ENCODE data around the gene TMEM150C.

Gene TMEM150C

DNA sequence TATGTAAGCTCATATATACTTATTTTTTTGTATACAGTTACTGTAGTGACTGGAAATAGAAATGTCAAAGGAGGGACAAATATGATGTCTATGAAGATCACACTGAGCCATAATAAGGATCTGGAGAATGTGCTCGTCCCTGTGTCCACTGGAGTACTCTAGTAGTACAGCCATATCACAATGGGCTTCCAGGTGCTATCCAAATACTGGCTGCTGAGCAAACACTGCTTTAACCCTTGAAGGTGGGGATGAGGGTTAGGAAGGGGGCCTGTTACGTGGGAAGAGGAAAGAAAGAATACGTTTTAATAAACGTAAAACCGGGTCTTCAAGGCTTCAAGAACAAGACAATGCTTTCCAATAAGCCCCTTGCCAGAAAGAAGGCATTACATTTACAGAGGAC, 29.8 kb upstream of the TMEM150C start:
- intact Hi-C loops (cut with DNase I; ENCODE audit: low total_unique reads) = no loop called here

DNA sequence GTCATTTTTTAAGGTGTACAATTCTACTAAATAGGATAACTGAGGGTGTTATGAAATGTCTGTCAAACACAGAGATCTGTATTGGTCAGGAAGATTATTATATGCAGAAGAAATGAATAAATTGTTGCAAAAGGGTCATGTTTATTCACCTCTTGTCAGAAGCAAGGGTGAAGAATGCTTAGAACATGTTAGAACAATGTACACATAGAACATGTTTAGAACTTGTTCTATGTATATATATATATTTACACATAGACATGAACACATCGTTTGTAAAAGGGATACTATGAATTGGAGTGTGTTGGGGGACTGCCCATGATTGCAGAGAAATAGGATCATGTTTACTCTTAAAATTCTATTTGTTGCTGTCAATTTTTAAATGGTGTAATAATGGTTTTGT, 28.0 kb upstream of the TMEM150C start:
- Histone ChIP-seq H3K4me3 (no peak overlapping the region), H3K27me3 (no peaks in the 10 kb centered on the region), H3K4me1 (no peaks in the 10 kb centered on the region), H3K36me3 (no peaks in the 10 kb centered on the region), H3K27ac (no peak overlapping the region), H3K9me3 (peaks cover 0 to 2% (median 0%) of the 10 kb centered on the region in 3 donors)
- TF ChIP-seq, protein P1, sequence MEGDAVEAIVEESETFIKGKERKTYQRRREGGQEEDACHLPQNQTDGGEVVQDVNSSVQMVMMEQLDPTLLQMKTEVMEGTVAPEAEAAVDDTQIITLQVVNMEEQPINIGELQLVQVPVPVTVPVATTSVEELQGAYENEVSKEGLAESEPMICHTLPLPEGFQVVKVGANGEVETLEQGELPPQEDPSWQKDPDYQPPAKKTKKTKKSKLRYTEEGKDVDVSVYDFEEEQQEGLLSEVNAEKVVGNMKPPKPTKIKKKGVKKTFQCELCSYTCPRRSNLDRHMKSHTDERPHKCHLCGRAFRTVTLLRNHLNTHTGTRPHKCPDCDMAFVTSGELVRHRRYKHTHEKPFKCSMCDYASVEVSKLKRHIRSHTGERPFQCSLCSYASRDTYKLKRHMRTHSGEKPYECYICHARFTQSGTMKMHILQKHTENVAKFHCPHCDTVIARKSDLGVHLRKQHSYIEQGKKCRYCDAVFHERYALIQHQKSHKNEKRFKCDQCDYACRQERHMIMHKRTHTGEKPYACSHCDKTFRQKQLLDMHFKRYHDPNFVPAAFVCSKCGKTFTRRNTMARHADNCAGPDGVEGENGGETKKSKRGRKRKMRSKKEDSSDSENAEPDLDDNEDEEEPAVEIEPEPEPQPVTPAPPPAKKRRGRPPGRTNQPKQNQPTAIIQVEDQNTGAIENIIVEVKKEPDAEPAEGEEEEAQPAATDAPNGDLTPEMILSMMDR (IDR thresholded peaks at IDR 0.05) = no peak
- intact Hi-C loops (cut with DNase I; ENCODE audit: low total_unique reads) = no loop called here
- DNase-seq = no peak

More for the DNA sequence above, 29.8 kb upstream of the TMEM150C start:
- TF ChIP-seq, protein P1 (IDR thresholded peaks at IDR 0.05) = no peak
- Histone ChIP-seq H3K9me3 (peaks cover 0 to 2% (median 0%) of the 10 kb centered on the region in 3 donors), H3K36me3 (no peaks in the 10 kb centered on the region), H3K4me1 (no peaks in the 10 kb centered on the region), H3K27ac (no peak overlapping the region), H3K4me3 (no peak overlapping the region), H3K27me3 (no peaks in the 10 kb centered on the region)
- DNase-seq = no peak

DNA sequence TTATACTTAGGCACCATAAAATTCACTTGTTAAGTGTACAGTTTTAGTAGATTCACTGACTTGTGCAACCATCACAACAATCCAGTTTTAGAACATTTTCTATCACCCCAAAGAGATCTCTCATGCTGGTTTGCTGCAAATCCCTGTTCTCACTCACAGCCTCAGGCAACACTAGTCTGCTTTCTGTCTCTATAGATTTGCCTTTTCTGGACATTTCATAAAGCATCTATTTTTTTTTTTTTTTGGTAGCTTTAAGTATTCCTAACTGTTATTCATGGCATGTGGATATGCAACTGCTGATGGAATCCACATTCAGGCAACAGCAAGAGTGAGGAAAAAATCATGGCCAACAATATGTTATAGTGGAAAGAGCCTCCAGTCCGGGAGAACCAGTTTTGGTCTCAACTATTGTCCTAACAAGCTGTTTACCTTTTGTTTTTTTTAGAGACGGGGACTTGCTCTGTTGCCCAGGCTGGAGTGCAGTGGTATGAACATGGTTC, 27.0 kb upstream of the TMEM150C start:
- Histone ChIP-seq H3K27ac (no peak overlapping the region), H3K36me3 (no peaks in the 10 kb centered on the region), H3K9me3 (peaks cover 0 to 2% (median 0%) of the 10 kb centered on the region in 3 donors), H3K4me1 (no peaks in the 10 kb centered on the region), H3K4me3 (no peak overlapping the region), H3K27me3 (no peaks in the 10 kb centered on the region)
- intact Hi-C loops (cut with DNase I; ENCODE audit: low total_unique reads) = no loop called here
- no peak for DNase-seq
- TF ChIP-seq, protein P1 (IDR thresholded peaks at IDR 0.05) = no peak

DNA sequence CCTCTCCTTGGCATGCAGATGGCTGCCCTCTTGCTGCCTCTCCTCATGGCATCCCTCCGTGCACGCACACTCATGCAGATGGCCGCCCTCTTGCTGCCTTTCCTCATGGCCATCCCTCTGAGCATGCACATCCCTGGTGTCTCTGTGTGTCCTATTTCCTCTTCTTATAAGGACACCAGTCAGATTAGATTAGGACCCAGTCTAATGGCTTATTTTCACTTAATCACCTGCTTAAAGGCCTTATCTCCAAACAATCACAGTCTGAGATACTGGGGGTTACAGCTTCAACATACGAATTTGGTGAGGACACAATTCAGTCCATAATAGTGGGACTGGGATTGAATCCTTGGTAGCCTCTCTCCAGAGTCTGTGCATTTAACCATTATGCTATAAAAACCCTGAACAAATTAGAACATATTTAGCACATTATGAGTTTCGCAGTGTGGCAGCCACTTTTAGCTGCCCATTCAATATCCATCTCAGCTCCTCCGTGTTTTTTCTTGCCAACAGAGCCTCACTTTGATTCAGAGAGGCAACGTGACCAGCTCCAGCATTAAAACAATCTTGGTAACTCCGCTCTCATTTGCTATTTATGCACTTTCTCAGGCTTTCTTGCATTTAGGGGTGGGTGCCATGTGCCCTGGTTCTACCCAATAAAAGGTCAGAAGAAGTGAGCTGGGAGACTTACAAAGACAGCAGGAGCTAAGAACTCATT, 26.2 kb upstream of the TMEM150C start:
- Histone ChIP-seq H3K36me3 (no peaks in the 10 kb centered on the region), H3K27ac (no peak overlapping the region), H3K4me1 (no peaks in the 10 kb centered on the region), H3K4me3 (no peak overlapping the region), H3K9me3 (no peaks in the 10 kb centered on the region), H3K27me3 (no peaks in the 10 kb centered on the region)
- TF ChIP-seq, protein P1 (IDR thresholded peaks at IDR 0.05) = no peak
- no peak for DNase-seq
- intact Hi-C loops (cut with DNase I; ENCODE audit: low total_unique reads) = no loop called here

DNA sequence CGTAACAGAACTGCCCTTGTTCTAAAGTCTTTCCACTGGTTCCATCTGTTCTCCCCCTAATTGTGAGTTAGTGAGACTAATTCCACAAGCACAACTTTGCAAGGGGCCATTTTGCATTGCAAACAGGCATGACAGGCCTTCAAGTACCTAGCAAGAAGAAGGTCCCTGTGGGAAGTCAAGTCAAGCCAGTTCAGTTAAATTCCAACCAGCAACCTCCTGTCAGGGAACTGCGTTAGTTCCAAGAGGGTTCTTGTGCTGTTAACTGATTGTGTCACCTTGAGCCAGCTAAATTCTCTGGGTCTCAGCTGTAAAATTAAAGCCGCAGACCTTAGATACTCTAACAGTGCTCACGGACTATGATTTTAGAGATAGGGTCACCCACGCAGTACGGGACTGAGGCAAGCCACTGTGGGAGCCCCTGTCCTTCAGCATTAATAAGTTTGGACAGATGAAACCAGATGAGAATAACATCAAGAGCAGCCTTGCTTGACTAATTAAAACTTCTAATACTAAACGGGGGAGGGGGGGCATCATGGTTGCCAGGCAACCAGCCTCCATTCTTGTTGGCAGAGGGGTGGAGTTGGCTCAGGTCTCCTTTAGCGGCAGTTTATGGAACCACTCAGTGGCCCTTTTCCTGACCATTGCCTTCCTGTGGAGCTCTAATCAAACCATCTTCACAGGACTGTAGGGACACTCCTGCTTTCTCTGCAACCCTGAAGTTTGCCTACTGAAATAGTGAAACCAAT, 24.1 kb upstream of the TMEM150C start:
- Histone ChIP-seq H3K4me1 (no peaks in the 10 kb centered on the region), H3K4me3 (no peak overlapping the region), H3K9me3 (no peaks in the 10 kb centered on the region), H3K27ac (no peak overlapping the region), H3K27me3 (no peaks in the 10 kb centered on the region), H3K36me3 (no peaks in the 10 kb centered on the region)
- TF ChIP-seq, protein P1 (IDR thresholded peaks at IDR 0.05) = no peak
- intact Hi-C loops (cut with DNase I; ENCODE audit: low total_unique reads) = no loop called here
- no peak for DNase-seq
